LNCaP clone FGC (cell line): Measurements from ENCODE around the gene GNA14.

Experiments
- DNase-seq: peaks from one replicate; pipeline ENCODE4 v3.0.0-alpha.2; 2011; ENCODE audit warnings: low read depth
- H3K4me3 ChIP-seq: 2 replicates; pipeline ENCODE4 v1.5.1; 2011; ENCODE audit warnings: mild to moderate bottlenecking, low read depth, low read length, control low read depth
- TF ChIP-seq, protein P1 (sequence below): IDR thresholded peaks from 2 replicates; pipeline ENCODE4 v1.5.1; 2012; ENCODE audit warnings: mild to moderate bottlenecking; ENCODE audit not compliant: control insufficient read depth, insufficient read depth; ENCODE audit errors: extremely low read depth

Gene GNA14

DNA sequence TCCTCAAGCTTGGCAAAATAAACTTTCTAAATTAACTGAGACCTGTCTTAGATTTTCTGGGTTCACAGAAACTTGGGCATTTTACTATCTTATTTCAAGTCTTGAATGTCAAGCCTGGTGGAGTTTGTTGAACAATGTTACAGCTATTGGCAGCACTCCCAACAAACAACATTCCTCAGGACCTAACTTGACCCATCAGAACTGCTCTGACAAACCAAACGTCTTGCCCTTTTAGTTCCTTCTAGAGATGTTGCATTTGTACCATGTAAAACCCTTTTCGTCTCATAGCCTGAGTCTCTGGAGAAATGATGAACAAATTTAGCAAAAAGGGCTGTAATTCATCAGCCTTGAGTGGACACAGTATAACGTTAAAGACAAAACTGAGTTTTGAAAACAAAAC lies 51.1 kb downstream of the GNA14 start:
- H3K4me3 ChIP-seq = no peak overlapping the region
- no peak for DNase-seq
- TF ChIP-seq, protein P1, sequence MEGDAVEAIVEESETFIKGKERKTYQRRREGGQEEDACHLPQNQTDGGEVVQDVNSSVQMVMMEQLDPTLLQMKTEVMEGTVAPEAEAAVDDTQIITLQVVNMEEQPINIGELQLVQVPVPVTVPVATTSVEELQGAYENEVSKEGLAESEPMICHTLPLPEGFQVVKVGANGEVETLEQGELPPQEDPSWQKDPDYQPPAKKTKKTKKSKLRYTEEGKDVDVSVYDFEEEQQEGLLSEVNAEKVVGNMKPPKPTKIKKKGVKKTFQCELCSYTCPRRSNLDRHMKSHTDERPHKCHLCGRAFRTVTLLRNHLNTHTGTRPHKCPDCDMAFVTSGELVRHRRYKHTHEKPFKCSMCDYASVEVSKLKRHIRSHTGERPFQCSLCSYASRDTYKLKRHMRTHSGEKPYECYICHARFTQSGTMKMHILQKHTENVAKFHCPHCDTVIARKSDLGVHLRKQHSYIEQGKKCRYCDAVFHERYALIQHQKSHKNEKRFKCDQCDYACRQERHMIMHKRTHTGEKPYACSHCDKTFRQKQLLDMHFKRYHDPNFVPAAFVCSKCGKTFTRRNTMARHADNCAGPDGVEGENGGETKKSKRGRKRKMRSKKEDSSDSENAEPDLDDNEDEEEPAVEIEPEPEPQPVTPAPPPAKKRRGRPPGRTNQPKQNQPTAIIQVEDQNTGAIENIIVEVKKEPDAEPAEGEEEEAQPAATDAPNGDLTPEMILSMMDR = no peak

GRCh38 chr9:77595426-77596095 lies 52.6 kb downstream of the GNA14 start:
- TF ChIP-seq, protein P1 = no peak
- H3K4me3 ChIP-seq = no peak overlapping the region
- DNase-seq = no peak

DNA sequence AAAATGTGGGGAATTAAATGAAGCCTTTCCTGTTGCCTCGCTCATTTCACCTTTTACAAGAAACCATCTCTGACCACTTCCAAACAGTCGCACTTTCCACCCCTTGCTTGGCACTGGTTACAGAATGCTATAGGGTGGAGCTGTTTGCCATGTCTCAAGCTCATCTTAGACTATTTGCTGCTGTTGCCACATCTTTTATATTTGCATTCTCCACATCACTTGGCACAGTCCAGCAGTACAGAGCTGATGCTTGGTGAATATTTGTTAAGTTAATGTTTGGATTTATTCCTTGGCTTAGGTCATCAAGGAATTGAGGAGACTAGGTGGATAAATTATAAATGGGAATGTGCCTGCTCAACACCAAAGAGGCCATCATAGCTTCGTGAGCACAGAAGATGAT lies 53.2 kb downstream of the GNA14 start:
- H3K4me3 ChIP-seq = no peak overlapping the region
- TF ChIP-seq, protein P1 = no peak
- DNase-seq = no peak

DNA sequence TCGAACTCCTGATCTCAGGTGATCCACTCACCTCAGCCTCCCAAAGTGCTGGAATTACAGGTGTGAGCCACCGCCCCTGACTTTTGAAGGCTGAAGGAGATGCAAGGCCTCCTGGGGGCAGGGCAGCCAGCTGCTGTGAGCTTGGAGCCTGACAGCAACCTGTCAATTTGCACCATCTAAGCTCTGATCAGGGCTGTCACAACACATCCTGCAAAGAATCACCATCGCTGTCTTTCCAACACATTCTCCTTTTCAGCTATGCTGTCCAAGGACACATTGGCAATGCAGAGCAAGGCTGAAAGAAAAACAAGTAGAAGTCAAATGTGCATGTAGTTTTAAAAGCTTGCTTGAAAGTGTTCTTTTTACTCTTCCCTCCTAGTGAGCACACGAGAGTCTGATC lies 54.6 kb downstream of the GNA14 start:
- TF ChIP-seq, protein P1 = no peak
- no peak for DNase-seq
- no peak overlapping the region for H3K4me3 ChIP-seq

DNA sequence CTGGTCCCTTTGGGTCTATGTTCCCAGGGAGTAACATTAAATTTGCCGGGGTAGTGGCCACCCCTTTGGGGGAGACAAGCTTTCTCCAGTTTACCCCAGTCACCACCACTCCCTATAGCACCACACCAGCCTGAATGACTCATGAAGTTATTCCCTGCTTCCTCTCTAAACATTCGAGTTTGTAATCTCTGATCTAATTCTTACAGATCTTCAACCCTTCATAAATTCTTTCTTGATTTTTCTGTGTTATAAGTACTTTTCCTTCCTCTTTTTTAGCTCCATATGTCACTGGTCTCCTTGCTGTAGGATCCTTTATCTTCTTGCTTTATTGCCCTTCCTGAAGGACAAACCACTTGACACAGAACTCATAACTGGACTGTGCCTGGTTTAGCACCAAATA lies 55.6 kb downstream of the GNA14 start:
- no peak overlapping the region for H3K4me3 ChIP-seq
- no peak for DNase-seq
- TF ChIP-seq, protein P1 = no peak

GRCh38 chr9:77589046-77589795 lies 58.9 kb downstream of the GNA14 start:
- no peak overlapping the region for H3K4me3 ChIP-seq
- DNase-seq = peak; percentile 50
- TF ChIP-seq, protein P1 = no peak
